OCI-LY3 (cell line): ENCODE data around the gene SYNRG.

Experiments used
- H2AFZ ChIP-seq: fragments of 200-600, 300-600 bp; shearing (Covaris generic); 2 replicates; pipeline ENCODE4 v1.6.0; 2014; ENCODE audit warnings: antibody characterized with exemption, low read depth, low read length
- H3K27ac ChIP-seq: fragments of 200-600, 300-600 bp; sonication (generic); 2 replicates; pipeline ENCODE4 v1.5.1; 2014; ENCODE audit warnings: mild to moderate bottlenecking, low read length, moderate library complexity, mixed read lengths
- H3K27me3 ChIP-seq: fragments of 200-600, 300-600 bp; sonication (generic); 2 replicates; pipeline ENCODE4 v1.6.1; 2014; ENCODE audit warnings: low read depth, low read length, mixed read lengths
- H3K36me3 ChIP-seq: fragments of 200-600, 300-600 bp; sonication (generic); replicated peaks from 2 replicates; pipeline ENCODE3; 2014; ENCODE audit warnings: low read depth, low read length, mixed read lengths
- H3K4me1 ChIP-seq: fragments of 300-600, 200-600 bp; sonication (generic); 2 replicates; pipeline ENCODE4 v1.6.1; 2014; ENCODE audit warnings: low read length, mixed read lengths
- H3K4me2 ChIP-seq: fragments of 200-600, 300-600 bp; sonication (generic); 2 replicates; pipeline ENCODE4 v1.6.1; 2014; ENCODE audit warnings: low read length, mixed read lengths
- H3K4me3 ChIP-seq: fragments of 300-600, 200-600 bp; sonication (generic); 2 replicates; pipeline ENCODE4 v1.5.1; 2014; ENCODE audit warnings: antibody characterized with exemption, mild to moderate bottlenecking, low read length, moderate library complexity
- H3K79me2 ChIP-seq: fragments of 300-600, 200-600 bp; shearing (Covaris generic); 2 replicates; pipeline ENCODE4 v1.6.1; 2014; ENCODE audit warnings: mild to moderate bottlenecking, low read length, mixed read lengths
- H3K9ac ChIP-seq: fragments of 300-600, 200-600 bp; shearing (Covaris generic); 2 replicates; pipeline ENCODE4 v1.6.0; 2014; ENCODE audit warnings: mild to moderate bottlenecking, low read length, moderate library complexity
- H3K9me3 ChIP-seq: fragments of 200-600, 300-600 bp; shearing (Covaris generic); 2 replicates; pipeline ENCODE4 v1.6.1; 2014; ENCODE audit warnings: low read length, mixed read lengths; ENCODE audit not compliant: insufficient read depth
- H4K20me1 ChIP-seq: fragments of 200-600, 300-600 bp; sonication (generic); 2 replicates; pipeline ENCODE4 v1.6.1; 2016; ENCODE audit warnings: low read length, mixed read lengths; ENCODE audit not compliant: insufficient read depth
- EZH2phosphoT487 ChIP-seq: fragments of 200-600 bp; shearing (Covaris generic); IDR thresholded peaks from 2 replicates; pipeline ENCODE4 v1.6.1; 2018; ENCODE audit warnings: antibody characterized with exemption, mixed run types, low read depth
- TF ChIP-seq, protein P1 (sequence below): fragments of 200-600, 300-600 bp; sonication (generic); IDR thresholded peaks from 2 replicates; pipeline ENCODE4 v1.5.1; 2014; ENCODE audit warnings: antibody characterized with exemption, low read length, low read depth

Gene SYNRG

DNA sequence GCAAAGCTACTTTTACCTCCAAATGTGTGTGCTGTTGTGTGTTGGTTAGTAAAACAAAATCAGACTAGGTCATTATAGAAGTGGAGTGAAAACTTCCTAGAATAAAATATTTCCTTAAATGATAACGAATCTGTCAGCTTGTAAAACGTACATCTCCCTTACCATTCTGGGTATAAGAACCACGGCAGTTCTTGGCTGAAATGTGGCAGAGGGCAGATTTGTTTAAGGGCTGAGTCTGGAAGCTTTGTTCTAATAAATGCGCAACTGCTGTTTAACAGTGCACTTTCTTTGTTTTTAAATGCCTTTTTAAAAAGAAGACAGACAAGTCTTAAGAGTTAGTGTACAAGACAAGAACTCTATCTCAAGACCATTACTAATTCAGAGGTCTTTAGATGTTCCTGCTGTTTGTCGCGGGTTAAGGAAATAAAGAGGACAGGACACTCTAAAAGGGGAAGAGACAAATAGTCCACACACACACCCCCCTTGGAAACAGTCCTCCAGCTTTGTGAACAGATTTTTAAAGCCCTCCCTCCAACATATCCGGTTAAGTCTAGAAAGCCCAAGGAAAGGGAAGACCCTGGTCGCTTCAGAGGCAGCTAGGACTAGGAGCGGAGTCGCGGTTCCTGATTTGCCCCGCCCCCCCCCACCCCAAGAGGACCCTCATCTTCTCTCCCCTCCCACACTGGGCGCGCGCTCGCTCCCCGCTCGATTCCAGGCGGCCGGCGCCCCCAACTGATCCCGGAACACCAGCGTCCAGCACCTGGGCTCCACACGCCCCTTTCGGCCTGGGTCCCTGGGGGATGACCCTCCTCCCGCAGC, 658 bp downstream of the SYNRG start:
- Histone ChIP-seq H3K4me2 (peak overlapping the region; percentile 86), H3K4me3 (peak overlapping the region; percentile 90), H3K27ac (peak overlapping the region; percentile 64), H3K79me2 (peaks cover 54% of the 10 kb centered on the region), H3K9ac (peak overlapping the region; percentile 93), H3K4me1 (peaks cover 24% of the 10 kb centered on the region), H3K27me3 (no peaks in the 10 kb centered on the region), H2AFZ (peak overlapping the region; percentile 37; the same call in 1 of the 2 replicates), H3K9me3 (no peaks in the 10 kb centered on the region), H3K36me3 (peaks cover 21% of the 10 kb centered on the region), H4K20me1 (0 out of 2 replicates have a peak, but pooled peaks cover 1% of the 10 kb centered on the region)
- TF ChIP-seq, protein P1, sequence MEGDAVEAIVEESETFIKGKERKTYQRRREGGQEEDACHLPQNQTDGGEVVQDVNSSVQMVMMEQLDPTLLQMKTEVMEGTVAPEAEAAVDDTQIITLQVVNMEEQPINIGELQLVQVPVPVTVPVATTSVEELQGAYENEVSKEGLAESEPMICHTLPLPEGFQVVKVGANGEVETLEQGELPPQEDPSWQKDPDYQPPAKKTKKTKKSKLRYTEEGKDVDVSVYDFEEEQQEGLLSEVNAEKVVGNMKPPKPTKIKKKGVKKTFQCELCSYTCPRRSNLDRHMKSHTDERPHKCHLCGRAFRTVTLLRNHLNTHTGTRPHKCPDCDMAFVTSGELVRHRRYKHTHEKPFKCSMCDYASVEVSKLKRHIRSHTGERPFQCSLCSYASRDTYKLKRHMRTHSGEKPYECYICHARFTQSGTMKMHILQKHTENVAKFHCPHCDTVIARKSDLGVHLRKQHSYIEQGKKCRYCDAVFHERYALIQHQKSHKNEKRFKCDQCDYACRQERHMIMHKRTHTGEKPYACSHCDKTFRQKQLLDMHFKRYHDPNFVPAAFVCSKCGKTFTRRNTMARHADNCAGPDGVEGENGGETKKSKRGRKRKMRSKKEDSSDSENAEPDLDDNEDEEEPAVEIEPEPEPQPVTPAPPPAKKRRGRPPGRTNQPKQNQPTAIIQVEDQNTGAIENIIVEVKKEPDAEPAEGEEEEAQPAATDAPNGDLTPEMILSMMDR: no peak
- TF ChIP-seq EZH2phosphoT487: no peak

- H3K9ac ChIP-seq: peak overlapping the region; percentile 93
- peak overlapping the region; percentile 90 for H3K4me3 ChIP-seq
- 0 out of 2 replicates have a peak, but pooled peaks cover 2% of the 10 kb centered on the region for H4K20me1 ChIP-seq
- H3K27me3 ChIP-seq: no peaks in the 10 kb centered on the region
- TF ChIP-seq, protein P1: no peak
- TF ChIP-seq EZH2phosphoT487: no peak
- H3K4me2 ChIP-seq: peak overlapping the region; percentile 86
- peaks cover 61% of the 10 kb centered on the region for H3K79me2 ChIP-seq
- peak overlapping the region; percentile 64 for H3K27ac ChIP-seq
- peaks cover 21% of the 10 kb centered on the region for H3K36me3 ChIP-seq
- H3K4me1 ChIP-seq: peaks cover 24% of the 10 kb centered on the region
- no peaks in the 10 kb centered on the region for H3K9me3 ChIP-seq
- H2AFZ ChIP-seq: no peak overlapping the region
These were observed 1.4 kb downstream of the SYNRG start for GRCh38 chr17:37607637-37608331.

GRCh38 chr17:37605813-37606505, 3.3 kb downstream of the SYNRG start:
- Histone ChIP-seq H4K20me1 (0 out of 2 replicates have a peak, but pooled peaks cover 2% of the 10 kb centered on the region), H2AFZ (no peak overlapping the region), H3K4me3 (no peak overlapping the region), H3K9ac (no peak overlapping the region), H3K9me3 (no peaks in the 10 kb centered on the region), H3K79me2 (peaks cover 61% of the 10 kb centered on the region), H3K27ac (no peak overlapping the region), H3K36me3 (peaks cover 18% of the 10 kb centered on the region), H3K4me1 (peaks cover 24% of the 10 kb centered on the region), H3K27me3 (no peaks in the 10 kb centered on the region), H3K4me2 (peak overlapping the region; percentile 34)
- TF ChIP-seq EZH2phosphoT487: no peak
- TF ChIP-seq, protein P1: no peak
